Measurements from ENCODE around the gene VAPA. TPM values are rescaled to one million over a fixed set of nuclear protein-coding genes. Genes with fewer than 3 reads are reported as not detected.

VAPA gene
- total and polyA plus RNA-seq, 9 of the 15 experiments (the other 6 are each of a cell fraction or from before 2014, with no cell fraction given), result 219 to 902 (median 526) TPM

DNA sequence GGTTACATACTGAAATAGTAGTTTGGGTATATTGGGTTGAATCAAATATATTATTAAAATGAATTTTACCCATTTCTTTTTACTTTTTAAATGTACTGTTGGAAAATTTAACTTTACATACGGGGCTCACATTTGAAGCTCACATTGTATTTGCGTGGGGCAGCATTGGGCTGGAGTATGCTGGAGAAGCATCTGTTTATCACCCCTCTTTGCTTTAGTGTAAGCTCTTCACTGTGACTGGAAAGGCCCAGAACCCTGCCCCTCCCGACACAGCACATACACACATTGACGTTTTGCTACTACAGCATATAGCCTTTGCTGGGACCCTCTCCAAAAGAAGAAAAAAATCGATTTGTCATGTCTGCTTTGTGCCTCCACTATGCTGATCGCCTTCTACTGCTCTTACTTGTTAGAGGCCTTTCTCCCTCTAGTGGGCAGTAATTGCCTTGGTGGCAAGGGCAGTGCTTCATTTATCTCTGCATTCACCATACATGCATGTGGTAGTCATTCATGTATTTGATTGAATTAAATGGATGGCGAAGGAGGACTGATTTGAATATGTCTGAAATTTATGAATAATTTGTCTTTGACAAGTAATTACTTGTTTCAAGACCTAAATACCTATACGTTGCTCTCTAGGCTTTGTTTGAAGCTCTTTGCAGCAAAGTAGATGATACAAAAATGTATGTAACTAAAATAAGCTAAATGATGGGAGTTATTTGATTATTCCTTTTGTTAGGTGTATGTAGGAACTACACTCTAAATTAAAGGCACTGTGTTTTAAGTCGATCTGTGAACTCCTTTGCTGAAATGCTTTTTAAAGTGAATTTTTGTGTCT is 37.4 kb downstream of the VAPA start (continued):
- TF ChIP-seq, protein P1, sequence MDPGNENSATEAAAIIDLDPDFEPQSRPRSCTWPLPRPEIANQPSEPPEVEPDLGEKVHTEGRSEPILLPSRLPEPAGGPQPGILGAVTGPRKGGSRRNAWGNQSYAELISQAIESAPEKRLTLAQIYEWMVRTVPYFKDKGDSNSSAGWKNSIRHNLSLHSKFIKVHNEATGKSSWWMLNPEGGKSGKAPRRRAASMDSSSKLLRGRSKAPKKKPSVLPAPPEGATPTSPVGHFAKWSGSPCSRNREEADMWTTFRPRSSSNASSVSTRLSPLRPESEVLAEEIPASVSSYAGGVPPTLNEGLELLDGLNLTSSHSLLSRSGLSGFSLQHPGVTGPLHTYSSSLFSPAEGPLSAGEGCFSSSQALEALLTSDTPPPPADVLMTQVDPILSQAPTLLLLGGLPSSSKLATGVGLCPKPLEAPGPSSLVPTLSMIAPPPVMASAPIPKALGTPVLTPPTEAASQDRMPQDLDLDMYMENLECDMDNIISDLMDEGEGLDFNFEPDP (CRISPR knock-in tag; IDR thresholded peaks at IDR 0.05), result no peak
- no peak for TF ChIP-seq ZNF165 (CRISPR knock-in tag; IDR thresholded peaks at IDR 0.05; ENCODE audit: borderline replicate concordance)
- peak; percentile 44; the same call in 1 of the 2 replicates for TF ChIP-seq CTBP1 (IDR thresholded peaks at IDR 0.05; ENCODE audit: borderline replicate concordance)
- TF ChIP-seq ILK (tag; IDR thresholded peaks at IDR 0.05; ENCODE audit: borderline replicate concordance, low read depth), result no peak
- no peak for TF ChIP-seq CHD1 (IDR thresholded peaks at IDR 0.05; ENCODE audit: low read length)
- TF ChIP-seq KAT8 (IDR thresholded peaks at IDR 0.05; ENCODE audit: low read depth), result no peak
- TF ChIP-seq NFIC (IDR thresholded peaks at IDR 0.05), result peak; percentile 13; the same call in 1 of the 2 replicates
- TF ChIP-seq, protein P2, sequence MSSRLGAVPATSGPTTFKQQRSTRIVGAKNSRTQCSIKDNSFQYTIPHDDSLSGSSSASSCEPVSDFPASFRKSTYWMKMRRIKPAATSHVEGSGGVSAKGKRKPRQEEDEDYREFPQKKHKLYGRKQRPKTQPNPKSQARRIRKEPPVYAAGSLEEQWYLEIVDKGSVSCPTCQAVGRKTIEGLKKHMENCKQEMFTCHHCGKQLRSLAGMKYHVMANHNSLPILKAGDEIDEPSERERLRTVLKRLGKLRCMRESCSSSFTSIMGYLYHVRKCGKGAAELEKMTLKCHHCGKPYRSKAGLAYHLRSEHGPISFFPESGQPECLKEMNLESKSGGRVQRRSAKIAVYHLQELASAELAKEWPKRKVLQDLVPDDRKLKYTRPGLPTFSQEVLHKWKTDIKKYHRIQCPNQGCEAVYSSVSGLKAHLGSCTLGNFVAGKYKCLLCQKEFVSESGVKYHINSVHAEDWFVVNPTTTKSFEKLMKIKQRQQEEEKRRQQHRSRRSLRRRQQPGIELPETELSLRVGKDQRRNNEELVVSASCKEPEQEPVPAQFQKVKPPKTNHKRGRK (tag; IDR thresholded peaks at IDR 0.05), result no peak
- TF ChIP-seq PURB (CRISPR knock-in tag; IDR thresholded peaks at IDR 0.05; ENCODE audit: low read depth), result no peak
- no peak for TF ChIP-seq DIDO1 (tag; IDR thresholded peaks at IDR 0.05; ENCODE audit: low read depth)
- TF ChIP-seq HDAC2 (IDR thresholded peaks at IDR 0.05), result 0 out of 2 replicates have a peak, but pooled peaks have one; percentile 15
- TF ChIP-seq, protein P3, sequence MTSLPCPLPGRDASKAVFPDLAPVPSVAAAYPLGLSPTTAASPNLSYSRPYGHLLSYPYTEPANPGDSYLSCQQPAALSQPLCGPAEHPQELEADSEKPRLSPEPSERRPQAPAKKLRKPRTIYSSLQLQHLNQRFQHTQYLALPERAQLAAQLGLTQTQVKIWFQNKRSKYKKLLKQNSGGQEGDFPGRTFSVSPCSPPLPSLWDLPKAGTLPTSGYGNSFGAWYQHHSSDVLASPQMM (CRISPR knock-in tag; IDR thresholded peaks at IDR 0.05), result no peak
- no peak for TF ChIP-seq PHB2 (IDR thresholded peaks at IDR 0.05; ENCODE audit: low read depth)
- TF ChIP-seq, protein P4, sequence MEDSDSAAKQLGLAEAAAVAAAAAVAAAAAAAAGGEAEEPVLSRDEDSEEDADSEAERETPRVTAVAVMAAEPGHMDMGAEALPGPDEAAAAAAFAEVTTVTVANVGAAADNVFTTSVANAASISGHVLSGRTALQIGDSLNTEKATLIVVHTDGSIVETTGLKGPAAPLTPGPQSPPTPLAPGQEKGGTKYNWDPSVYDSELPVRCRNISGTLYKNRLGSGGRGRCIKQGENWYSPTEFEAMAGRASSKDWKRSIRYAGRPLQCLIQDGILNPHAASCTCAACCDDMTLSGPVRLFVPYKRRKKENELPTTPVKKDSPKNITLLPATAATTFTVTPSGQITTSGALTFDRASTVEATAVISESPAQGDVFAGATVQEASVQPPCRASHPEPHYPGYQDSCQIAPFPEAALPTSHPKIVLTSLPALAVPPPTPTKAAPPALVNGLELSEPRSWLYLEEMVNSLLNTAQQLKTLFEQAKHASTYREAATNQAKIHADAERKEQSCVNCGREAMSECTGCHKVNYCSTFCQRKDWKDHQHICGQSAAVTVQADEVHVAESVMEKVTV (CRISPR knock-in tag; IDR thresholded peaks at IDR 0.05), result no peak
- TF ChIP-seq NEUROD1 (IDR thresholded peaks at IDR 0.05; ENCODE audit: borderline replicate concordance, low read depth, low read length, partially characterized antibody), result no peak
- TF ChIP-seq, protein P5, sequence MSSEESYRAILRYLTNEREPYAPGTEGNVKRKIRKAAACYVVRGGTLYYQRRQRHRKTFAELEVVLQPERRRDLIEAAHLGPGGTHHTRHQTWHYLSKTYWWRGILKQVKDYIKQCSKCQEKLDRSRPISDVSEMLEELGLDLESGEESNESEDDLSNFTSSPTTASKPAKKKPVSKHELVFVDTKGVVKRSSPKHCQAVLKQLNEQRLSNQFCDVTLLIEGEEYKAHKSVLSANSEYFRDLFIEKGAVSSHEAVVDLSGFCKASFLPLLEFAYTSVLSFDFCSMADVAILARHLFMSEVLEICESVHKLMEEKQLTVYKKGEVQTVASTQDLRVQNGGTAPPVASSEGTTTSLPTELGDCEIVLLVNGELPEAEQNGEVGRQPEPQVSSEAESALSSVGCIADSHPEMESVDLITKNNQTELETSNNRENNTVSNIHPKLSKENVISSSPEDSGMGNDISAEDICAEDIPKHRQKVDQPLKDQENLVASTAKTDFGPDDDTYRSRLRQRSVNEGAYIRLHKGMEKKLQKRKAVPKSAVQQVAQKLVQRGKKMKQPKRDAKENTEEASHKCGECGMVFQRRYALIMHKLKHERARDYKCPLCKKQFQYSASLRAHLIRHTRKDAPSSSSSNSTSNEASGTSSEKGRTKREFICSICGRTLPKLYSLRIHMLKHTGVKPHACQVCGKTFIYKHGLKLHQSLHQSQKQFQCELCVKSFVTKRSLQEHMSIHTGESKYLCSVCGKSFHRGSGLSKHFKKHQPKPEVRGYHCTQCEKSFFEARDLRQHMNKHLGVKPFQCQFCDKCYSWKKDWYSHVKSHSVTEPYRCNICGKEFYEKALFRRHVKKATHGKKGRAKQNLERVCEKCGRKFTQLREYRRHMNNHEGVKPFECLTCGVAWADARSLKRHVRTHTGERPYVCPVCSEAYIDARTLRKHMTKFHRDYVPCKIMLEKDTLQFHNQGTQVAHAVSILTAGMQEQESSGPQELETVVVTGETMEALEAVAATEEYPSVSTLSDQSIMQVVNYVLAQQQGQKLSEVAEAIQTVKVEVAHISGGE (CRISPR knock-in tag; IDR thresholded peaks at IDR 0.05), result no peak
- TF ChIP-seq NFE2L1 (tag; IDR thresholded peaks at IDR 0.05; ENCODE audit: borderline replicate concordance, low read depth), result no peak
- TF ChIP-seq ZFX (CRISPR knock-in tag; IDR thresholded peaks at IDR 0.05), result no peak
- 0 out of 2 replicates have a peak, but pooled peaks have one; percentile 21 for TF ChIP-seq KLF16 (IDR thresholded peaks at IDR 0.05)
